ENCODE measurements around the gene ATXN10.
"Not testable (repeated sequence)": the region's sequence is repeated elsewhere in the genome, so short reads cannot be mapped to it uniquely, and the experiment has no call there.

ATXN10 gene

DNA sequence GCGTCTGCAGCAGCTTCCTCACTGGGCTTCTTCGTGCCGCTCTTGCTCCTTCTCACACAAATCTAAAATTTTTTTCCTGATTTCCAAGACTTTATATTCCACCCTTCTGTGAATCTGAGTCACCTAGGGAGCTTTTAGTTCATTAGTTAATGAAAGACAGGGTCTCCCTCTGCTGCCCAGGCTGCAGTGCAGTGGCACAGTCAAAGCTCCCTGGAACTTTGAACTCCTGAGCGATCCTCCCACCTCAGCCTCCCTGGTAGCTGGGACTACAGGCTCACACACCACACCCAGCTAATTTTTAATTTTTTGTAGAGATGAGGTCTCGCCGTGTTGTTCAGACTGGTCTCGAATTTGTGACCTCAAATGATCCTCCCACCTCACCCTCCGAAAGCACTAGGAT, 116.9 kb downstream of the ATXN10 start:
- no peak for DNase-seq

DNA sequence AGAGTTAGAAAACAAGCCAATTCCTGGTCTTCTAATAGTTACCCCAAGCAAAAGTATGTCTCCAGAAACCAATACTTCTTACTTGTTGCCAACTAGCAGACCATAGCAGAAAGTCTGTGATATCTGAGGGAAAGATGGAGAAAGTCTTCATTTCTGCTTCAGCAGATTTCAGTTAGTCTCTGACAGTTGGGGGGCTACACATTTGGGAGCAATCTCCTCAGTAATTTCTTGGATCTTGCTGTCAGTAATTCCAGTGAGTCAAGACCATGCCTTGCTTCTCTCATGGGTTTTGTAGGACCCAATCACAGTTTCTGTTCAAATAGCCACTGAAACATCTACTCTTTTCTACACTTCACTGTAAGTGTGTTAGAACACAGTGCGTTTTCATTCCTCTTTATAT, 118.8 kb downstream of the ATXN10 start:
- DNase-seq, result no peak

DNA sequence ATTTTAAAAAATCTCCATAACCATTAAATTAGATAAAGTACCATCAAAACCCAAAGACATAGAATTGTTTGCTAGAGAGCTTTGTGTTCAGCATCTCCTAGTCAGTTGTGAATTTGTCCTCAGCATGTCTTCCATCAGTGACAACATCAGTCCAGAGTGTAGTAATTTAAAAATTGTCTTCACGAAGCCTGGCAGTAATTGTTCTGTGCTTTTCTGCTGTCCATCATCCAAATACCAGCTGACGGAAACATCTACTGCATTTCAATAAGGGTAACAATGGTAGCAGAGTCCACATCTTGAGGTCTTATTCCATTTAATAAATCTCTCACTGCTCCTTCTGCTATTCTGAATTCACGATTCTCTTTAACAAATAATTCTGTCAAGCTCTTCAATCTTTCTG, 121.5 kb downstream of the ATXN10 start:
- DNase-seq, result no peak

DNA sequence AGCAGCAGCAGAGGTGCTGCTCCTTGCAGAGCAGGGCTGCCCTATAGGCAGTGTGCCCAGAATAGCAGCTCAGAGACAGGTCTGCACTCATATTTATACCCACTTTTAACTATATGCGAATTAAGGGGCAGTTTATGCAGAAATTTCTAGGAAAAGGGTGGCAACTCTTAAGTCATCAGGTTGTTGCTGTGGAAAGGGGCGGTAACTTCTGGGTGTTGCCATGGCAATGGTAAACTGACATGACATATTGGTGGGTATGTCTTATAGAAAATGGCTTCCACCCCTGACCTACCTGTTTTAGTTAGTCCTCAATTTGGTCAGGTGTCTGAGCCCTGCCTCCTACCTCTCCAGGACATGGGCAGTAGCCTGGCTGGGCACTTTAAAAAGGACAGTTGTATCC, 122.3 kb downstream of the ATXN10 start:
- no peak for DNase-seq

DNA sequence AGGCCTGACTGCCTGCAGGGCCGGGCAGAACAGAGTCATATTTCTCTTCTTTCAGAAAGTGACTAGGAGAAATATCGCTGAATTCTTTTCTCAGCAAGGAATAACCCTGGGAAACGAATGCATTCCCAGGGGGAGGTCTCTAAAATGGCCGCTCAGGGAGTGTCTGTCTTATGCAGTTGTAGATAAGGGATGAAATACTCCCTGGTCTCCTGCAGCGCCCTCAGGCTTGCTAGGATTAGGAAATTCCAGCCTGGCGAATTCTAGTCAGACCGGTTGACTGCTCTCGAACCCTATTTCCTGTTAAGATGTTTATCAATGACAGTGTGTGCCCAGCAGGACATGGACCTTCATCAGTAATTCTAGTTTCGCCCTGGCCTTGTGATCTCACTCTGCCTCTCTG, 124.4 kb downstream of the ATXN10 start:
- DNase-seq, result not testable (repeated sequence)

DNA sequence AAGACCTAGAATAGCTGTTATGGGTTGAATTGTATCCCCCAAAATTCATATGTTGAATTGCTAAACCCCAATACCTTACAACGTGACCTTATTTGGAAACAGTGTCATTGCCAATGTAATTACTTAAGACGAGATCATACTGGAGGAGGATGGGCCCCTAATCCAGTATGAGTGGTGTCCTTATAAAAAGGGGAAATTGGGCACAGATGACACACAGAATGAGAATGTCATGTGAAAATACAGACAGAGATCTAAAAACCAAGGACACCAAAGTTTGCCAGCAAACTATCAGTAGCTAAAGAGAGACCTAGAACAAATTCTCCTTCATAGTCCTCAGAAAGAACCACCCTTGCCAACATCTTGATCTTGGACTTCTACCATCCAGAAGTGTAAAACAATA, 127.7 kb downstream of the ATXN10 start:
- peak; percentile 31 for DNase-seq

DNA sequence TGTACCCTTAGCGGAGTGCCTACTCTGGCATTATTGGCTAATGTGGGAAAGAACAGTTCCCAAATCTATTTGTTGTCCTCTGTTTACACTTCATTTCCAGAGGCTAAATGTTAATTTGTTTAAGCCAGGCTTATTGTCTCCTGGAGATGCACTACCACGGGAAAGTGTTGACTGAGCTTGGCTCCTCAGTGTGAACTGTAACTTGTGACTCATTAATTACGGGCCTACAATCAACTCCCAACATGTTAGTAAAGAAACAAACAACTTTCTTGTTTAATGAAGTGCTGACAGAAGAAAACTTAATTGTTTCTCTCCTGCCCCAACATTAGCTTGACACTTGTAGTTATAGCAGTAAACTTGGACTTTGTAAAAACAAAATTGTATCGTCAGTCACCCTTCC, 130.4 kb downstream of the ATXN10 start:
- DNase-seq, result no peak

DNA sequence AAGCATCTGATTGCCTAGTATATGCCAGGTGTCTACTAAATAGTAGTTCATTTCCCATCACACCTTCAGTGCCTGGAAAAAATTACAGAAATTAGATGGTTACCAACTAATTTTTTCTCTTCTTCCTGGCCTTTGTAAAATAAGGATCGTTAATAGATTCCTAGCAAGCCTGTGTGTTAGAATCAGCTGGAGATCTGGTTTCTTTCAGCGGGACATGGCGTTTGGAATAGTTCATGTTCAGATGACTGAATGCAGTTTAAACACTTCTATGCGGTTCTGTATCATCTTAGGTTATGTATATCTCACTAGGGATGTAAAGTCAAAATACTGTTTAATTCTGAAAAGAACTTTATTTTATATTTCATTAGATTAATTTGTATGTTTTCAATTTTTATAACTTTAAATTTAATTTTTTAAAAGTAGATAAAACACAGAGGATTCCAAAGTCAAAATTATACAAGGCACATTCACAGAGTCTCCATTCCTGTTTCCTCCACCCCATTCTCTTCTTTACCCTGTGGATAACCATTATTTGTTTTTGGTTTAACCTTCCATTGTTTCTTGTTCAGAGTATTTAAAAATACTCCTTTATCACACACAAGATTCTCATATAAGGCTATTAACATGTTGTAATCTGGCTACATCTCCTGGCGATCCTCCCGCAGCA, 132.8 kb downstream of the ATXN10 start:
- no peak for DNase-seq

DNA sequence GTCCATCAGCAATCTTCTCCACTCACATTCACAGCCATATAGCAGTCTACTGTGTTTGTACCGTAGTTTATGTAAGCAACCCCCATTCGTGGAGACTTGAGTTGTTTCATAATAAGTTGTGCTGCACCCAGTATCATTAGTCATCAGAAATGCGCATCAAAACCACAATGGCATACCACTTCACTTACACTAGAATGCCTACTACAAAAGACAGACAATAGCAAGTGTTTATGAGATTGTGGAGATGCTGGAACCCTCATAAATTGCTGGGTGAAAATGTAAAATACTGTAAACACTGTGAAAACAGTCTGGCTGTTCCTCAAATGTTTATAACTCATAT, 133.3 kb downstream of the ATXN10 start:
- DNase-seq, result peak; percentile 5

DNA sequence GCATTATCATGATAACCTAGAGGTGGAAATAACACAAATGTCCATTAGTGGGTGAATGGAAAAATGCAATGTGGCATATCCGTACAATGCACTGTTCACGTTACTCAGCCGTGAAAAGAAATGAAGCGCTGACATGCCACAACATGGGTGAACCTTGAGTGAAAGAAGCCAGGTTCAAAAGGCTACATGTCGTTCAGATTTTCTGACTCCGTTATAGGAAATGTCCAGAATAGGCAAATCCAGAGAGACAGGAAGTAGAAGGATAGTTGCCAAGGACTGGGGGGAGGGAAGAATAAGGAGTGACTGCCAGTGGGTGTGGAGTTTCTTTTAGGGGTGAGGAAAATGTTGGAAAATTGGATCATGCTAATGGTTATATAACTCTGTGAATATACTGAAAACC, 133.8 kb downstream of the ATXN10 start:
- no peak for DNase-seq

DNA sequence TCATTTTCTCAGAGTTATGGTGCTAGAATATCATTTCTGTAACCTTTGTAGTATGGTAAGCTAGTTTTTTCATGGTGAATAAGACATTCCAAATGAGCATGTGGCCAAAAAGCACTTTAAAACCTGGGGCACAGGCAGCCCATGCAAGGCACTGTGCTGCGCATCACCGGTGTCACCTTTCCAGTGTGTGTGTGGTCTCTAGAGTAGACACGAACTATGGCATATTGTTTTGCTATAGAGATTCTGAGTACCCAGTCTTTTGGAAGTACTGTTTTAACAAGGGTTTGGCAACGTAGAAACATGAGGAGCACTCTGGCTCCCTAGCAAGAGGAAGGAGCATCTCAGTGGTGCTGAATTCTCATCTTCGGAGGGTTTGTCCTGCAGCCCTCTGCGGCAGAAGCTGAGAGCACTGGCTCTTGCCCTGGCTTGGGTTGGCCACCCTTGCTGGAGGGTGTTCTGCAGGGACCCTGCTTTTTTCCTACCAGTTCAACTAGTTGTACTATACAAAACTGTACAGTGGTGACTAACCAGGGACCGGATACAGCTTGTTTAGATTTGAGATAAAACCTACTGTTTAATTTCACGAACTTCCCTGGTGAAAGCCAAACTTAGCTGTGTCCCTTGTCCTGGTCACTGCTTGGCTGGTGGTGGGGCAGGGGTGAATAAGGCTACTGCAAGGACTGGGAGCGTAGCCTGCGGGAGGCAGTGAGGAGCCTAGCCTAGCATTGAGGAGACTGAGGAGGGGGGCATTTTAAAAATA, 135.7 kb downstream of the ATXN10 start:
- DNase-seq, result no peak

DNA sequence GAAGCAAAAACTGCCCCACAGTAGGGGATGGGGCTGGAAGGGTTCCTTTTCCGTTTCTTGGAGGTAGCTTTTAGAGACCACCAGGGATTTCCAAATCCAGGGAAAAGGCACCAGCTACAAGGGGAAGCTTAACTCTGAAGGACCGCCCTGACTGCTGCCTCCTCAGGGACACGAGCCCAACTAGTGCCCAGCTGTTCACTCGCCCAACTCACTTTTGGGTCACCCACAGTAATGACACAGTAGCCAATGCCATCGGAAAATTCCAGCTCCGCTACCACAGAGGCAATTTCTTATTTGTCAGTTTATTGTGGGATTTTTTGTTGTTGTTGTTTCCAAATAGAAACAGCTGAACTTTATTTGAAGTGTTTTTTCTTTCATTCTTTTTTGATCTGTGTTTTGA, 141.3 kb downstream of the ATXN10 start:
- DNase-seq, result no peak

DNA sequence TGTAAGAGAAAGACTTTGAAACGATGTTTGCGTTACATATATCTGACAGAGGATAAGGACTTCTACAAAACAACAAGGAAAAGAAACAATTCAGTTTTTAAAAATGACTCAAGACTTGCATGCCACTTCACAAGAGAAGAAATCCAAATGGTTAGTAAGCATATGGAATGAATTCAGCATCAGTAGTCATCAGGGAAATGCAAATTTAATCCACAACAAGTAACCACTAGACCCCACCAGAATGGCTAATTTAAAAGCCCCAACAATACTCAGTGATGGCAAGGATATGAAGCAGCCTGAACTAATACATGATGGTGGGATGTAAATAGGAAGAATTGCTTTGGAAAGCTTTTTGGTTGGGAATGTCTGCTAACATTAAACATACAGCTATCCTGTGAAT, 142.6 kb downstream of the ATXN10 start:
- no peak for DNase-seq

DNA sequence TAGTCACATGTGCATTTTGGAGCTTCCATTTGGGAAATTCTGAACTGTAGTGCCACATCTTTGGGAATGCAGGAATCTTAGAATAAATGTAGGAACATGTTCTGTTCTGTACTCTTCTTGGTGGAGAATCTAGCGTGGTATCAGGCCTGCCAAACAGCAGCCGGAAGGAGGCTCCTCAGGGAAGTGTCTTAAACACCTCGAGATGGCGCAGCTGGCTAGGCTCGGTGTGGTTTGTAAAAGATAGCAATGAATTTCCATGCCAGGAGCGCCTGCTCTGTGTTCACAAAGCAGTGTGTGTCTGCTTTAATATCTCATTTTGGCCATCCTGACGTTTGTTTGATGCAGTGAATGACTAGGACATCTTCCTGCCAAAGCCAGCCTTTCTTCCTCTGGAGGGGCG, 145.1 kb downstream of the ATXN10 start:
- no peak for DNase-seq

DNA sequence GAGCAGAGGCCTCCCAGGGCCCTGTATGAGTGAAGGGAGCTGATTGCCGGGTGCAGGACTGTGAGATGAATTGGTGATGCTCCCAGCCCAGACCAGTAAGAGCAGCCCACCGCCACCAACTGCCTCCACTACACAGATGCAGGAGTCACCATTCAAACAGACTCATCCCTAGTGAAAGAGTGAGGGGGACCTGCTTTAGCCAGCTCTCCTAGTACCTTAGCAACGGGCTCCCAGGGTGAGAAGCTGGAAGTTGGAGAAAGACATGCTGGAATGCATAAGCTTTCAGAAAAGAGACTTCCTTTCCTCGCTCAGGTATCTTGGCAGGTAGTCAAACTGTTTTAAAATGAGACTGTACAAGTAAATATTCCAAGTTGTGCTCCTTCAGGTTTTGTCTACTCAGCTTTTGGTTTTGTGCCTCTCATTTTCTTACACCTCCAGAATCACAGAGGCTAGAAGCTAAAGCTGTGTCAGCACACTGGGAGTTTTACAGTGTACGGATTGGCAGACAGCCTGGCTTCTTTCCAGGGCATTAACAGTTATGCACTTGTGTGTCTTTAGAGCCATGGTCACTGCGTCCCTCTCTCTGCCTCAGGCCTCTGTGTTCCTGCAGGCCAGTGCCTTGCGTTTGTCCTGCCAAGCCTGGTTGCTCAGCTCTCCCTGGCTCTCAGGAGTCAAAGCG, 146.2 kb downstream of the ATXN10 start:
- no peak for DNase-seq

DNA sequence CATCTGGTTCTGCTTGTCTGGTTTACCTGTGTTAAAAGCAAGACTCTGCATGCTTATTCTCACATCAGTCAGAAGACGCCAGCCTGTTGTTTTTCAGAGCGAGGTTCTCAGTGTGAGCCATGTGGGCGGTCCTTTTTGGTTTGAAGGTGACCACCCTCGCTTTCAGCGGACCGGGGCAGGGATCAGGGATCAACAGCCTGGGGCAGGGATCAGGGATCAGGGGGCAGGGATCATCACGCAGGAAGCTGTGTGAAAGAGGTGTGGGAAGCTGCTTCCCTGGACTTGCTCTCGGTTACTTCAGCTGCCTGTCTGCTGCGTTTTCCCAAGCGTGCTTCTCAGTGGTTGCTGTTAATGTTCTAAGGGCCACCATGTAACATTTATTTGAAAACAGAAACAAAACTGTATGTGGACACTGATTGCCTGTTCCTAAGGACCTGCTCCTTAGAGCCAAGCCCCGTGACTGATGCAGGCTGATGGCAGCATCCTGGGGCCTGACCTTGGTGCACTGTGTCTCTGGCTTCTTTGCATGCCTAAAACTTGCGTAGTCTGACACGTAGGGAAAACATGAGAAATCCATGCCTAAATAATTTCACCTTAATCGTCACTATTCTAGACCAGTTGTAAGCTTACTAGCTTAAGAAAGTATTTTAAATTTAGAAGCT, 146.9 kb downstream of the ATXN10 start:
- DNase-seq, result no peak

DNA sequence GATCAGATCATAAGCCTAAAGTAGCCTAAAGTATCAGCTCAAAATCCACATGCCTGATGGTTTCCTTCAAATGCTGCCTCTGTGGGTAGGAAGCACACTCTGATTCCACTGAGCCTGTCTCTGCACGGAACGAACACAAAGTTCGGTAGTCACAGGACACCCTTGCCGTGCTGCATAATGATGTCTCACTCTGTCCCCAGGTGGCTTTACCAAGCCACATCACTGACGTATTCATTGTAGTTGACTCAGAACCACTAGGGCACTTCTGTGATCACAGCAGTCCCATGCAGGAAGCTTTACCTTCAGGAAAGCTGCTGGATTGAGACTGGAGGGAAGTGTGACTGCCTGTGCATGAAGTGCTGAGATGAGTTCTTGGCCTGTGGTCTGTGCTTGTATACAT, 147.7 kb downstream of the ATXN10 start:
- no peak for DNase-seq

DNA sequence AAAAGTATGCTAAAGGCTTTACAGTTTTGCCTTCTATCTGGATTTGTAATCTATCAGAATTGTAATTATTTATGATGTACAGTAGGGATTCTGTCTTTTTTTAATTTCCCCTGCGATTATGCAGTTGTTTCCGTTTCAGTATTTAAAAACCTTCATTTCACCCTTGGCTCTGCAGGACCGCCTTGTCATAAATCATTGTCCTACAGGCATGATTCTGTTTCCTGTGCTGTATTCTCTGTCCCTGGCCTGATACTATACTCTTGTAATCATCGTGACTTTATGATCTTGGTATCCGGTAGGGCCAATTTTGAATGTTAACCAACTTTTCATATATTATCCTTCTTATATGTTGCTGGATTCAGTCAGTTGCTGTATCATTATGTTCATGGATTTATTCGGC, 151.7 kb downstream of the ATXN10 start:
- DNase-seq, result no peak

DNA sequence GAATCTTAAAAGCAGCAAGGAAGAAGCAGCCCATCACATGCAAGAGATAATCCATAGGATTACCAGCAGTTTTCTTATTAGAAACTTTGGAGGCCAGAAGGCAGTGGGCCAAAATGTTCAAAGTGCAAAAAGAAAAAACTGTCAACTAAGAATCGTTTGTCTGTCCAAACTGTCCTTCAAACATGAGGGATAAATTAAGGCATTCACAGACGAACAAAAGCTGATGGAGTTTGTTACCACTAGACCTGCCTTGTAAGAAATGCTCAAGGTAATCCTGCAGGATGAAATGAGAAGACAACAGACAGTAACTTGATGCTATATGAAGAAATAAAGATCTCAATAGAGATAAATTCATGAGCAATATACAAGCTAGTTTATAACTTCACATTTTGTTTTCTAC, 154.9 kb downstream of the ATXN10 start:
- no peak for DNase-seq

DNA sequence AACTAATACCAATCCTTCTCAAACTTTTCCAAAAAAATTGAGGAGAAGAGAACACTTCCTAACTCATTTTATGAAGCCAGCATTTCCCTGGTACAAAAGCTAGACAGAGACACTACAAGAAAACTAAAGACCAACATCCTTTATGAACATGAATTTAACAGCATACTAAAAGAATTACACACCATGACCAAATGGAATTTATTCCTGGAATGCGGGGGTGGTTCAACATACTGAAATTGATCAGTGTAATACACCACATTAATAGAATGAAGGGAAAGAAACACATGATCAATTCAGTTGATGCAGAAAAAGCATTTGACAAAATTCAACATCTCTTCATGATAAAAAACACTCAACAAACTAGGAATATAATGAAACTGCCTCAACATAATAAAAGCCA, 157.2 kb downstream of the ATXN10 start:
- no peak for DNase-seq

DNA sequence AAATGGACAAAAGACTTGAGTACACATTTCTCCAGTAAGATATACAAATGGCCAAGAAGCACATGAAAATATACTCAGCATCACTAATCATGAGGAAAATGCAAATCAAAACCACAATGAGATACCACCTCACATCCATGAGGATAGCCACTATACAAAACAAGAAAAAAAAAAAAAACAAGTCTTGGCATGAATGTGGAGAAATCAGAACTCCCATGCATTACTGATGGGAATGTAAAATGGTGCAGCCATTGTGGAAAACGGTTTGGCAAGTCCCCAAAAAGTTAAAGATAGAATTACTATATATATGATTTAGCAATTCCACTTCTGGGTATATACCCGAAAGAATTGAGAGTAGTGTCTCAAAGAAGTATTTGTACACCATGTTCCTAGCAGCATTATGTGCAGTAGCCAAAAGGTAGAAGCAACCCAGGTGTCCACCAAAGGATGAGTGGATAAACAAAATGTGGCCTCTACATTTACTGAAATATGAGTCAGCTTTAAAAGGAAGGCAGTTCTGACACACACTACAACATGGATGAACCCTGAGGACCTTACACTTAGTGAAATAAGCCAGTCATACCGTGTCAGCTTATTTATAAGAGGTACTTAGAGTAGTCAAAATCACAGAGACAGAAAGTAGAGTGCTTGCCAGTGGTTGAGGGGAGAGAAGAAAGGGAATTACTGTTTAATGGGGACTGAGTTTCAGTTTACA, 159.1 kb downstream of the ATXN10 start:
- no peak for DNase-seq

DNA sequence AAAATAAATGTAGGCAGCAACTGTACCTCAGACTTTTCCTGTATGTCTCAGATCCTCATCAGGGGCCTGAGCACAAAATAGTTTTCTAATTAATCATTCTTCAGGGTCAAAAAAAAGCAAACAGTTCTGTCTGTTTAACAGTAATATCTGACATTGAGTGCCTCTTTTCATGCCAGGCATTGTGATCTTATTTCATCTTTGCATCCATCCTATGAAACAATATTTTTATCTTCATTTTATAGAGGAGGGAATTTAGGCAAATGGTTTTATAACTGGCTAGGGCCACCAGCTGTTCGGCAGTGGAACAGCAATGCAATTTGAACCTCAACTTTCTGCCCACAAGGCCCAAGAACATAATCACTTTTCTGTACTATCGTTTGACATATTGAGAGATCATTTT, 159.8 kb downstream of the ATXN10 start:
- no peak for DNase-seq

DNA sequence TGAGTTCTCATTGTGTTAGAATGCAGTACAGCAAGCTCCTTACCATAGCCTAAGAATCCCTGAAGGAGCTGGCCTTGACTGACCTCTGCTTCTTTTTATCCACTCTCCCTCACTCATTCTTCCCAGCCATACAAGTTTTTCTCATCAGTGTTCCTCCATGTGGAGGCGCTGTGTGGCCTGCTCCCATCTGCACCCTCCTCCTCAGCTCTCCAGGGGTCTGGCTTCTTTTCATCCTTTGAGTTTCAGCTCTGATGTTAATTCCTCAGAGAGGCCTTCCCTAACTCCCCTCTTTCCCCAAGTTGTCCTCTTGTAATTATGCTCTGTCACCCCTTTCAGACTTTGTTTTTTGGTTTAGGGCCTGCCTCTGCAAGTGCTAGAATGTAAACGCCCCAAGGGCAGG, 160.5 kb downstream of the ATXN10 start:
- DNase-seq, result no peak

Measured in suppressor macrophage treated with lipopolysaccharide for 4 hours (primary cell).